Endothelial cell of umbilical vein (primary cell): ENCODE results near the gene RND1. TPM values are rescaled to one million over a fixed set of nuclear protein-coding genes. Genes with fewer than 3 reads are reported as not detected.
"Not testable (repeated sequence)": the region's sequence is repeated elsewhere in the genome, so short reads cannot be mapped to it uniquely, and the experiment has no call there.

Experiments used
- BruUV-seq: library from RNA; stranded (reverse); fragments of 400-500 nt; replicated peaks from 2 replicates; lab custom pipeline; 2021; lab: Mats Ljungman, UMichigan
- CTCF ChIA-PET: fragments of 300-600, 350-600 bp; sonication (Branson Sonifier 250); formaldehyde crosslinking; loops from one replicate; lab custom pipeline; 2021; ENCODE audit warnings: antibody characterized with exemption, inconsistent platforms; lab: Charles Lee
- POLR2A ChIA-PET: fragments of 300-600, 350-600 bp; sonication (Branson Sonifier 250); formaldehyde crosslinking; loops from one replicate; lab custom pipeline; 2021; ENCODE audit warnings: antibody characterized with exemption, inconsistent platforms; lab: Charles Lee
- DNase-seq: peaks from one replicate; pipeline ENCODE4 v3.0.0-alpha.2; 2011; ENCODE audit warnings: low read depth, low spot score
- FAIRE-seq: peaks from 2 replicates; lab custom pipeline; 2011; peaks lifted over from hg19 to GRCh38; lab: Jason Lieb, UNC
- H2AFZ ChIP-seq: 2 replicates; pipeline ENCODE4 v1.6.0; 2012; ENCODE audit warnings: low read depth, low read length, control low read depth, inconsistent platforms
- H3K27ac ChIP-seq: 2 replicates; pipeline ENCODE4 v1.5.1; 2011; ENCODE audit warnings: low read depth, mild to moderate bottlenecking, control low read depth, low read length, moderate library complexity; ENCODE audit not compliant: insufficient read depth
- H3K27me3 ChIP-seq, 2 experiments: 2 replicates each; pipeline versions ENCODE4 v1.6.0 to v1.6.1; 2011; ENCODE audit warnings: low read length in 2 of 2, mixed read lengths in 1 of 2; ENCODE audit not compliant: control insufficient read depth in 2 of 2, insufficient read depth in 2 of 2
- H3K36me3 ChIP-seq, 2 experiments: 2 replicates in 1 of 2; 3 replicates in 1 of 2; pipeline ENCODE4 v1.5.1; 2011; ENCODE audit warnings: low read length in 2 of 2, mild to moderate bottlenecking in 1 of 2, moderate library complexity in 1 of 2; ENCODE audit not compliant: control insufficient read depth in 2 of 2, insufficient read depth in 2 of 2; ENCODE audit errors: extremely low read depth in 1 of 2
- H3K4me1 ChIP-seq: 3 replicates; pipeline ENCODE4 v1.5.1; 2011; ENCODE audit warnings: mild to moderate bottlenecking, low read length; ENCODE audit not compliant: control insufficient read depth, insufficient read depth; ENCODE audit errors: extremely low read depth
- H3K4me2 ChIP-seq: 2 replicates; pipeline ENCODE4 v1.6.1; 2011; ENCODE audit warnings: low read length, control low read depth, mixed read lengths; ENCODE audit not compliant: insufficient read depth
- H3K4me3 ChIP-seq, 3 experiments: fragments of 200-600 bp in 1 of 3; sonication (generic), shearing (Covaris generic) in 1 of 3; replicated peaks in 1 of 3; 2 replicates each; pipeline ENCODE4 v1.5.1; 2011 to 2016; ENCODE audit warnings: control low read depth in 3 of 3, low read length in 3 of 3, mild to moderate bottlenecking in 2 of 3, inconsistent platforms in 1 of 3, low read depth in 1 of 3, moderate library complexity in 1 of 3; ENCODE audit not compliant: insufficient read depth in 1 of 3
- H3K79me2 ChIP-seq: 2 replicates; pipeline ENCODE4 v1.6.0; 2012; ENCODE audit warnings: low read length, inconsistent platforms; ENCODE audit not compliant: control insufficient read depth, insufficient read depth
- H3K9ac ChIP-seq: replicated peaks from 2 replicates; pipeline ENCODE3; 2011; ENCODE audit warnings: low read length, control low read depth; ENCODE audit not compliant: insufficient read depth; ENCODE audit errors: extremely low read depth
- H3K9me1 ChIP-seq: replicated peaks from 3 replicates; pipeline ENCODE4 v1.6.0; 2011; ENCODE audit warnings: mild to moderate bottlenecking, low read length; ENCODE audit not compliant: control insufficient read depth, insufficient read depth; ENCODE audit errors: extremely low read depth
- H3K9me3 ChIP-seq: replicated peaks from 2 replicates; pipeline ENCODE4 v1.5.1; 2012; ENCODE audit warnings: low read length, inconsistent platforms; ENCODE audit not compliant: control insufficient read depth, insufficient read depth
- H4K20me1 ChIP-seq: replicated peaks from 2 replicates; pipeline ENCODE3; 2011; ENCODE audit warnings: mild to moderate bottlenecking, low read length; ENCODE audit not compliant: control insufficient read depth, insufficient read depth; ENCODE audit errors: extremely low read depth
- EZH2 ChIP-seq: IDR thresholded peaks from 2 replicates; pipeline ENCODE4 v1.6.1; 2012; ENCODE audit warnings: borderline replicate concordance, low read depth, mild to moderate bottlenecking, moderate library complexity, low read length, inconsistent platforms; ENCODE audit not compliant: severe bottlenecking
- FOS ChIP-seq: IDR thresholded peaks from 2 replicates; pipeline ENCODE4 v1.6.1; 2011; ENCODE audit warnings: mild to moderate bottlenecking, low read length, moderate library complexity, borderline replicate concordance; ENCODE audit not compliant: insufficient read depth
- GATA2 ChIP-seq: IDR thresholded peaks from 2 replicates; pipeline ENCODE4 v1.7.0; 2011; ENCODE audit warnings: low read depth, mild to moderate bottlenecking, moderate library complexity, mixed read lengths, low read length; ENCODE audit not compliant: insufficient read length, insufficient read depth
- JUN ChIP-seq: IDR thresholded peaks from 2 replicates; pipeline ENCODE4 v1.6.1; 2011; ENCODE audit warnings: borderline replicate concordance, low read depth; ENCODE audit not compliant: insufficient read length, insufficient read depth
- MYC ChIP-seq: IDR thresholded peaks from one replicate; pipeline ENCODE4 v1.6.1; 2011; ENCODE audit warnings: mild to moderate bottlenecking, low read depth, low read length
- POLR2A ChIP-seq: IDR thresholded peaks from 2 replicates; pipeline ENCODE4 v1.6.1; 2012; ENCODE audit warnings: low read depth, mild to moderate bottlenecking, control low read depth, low read length
- POLR2AphosphoS5 ChIP-seq: IDR thresholded peaks from 2 replicates; pipeline ENCODE4 v1.6.1; 2012; ENCODE audit warnings: low read depth, mild to moderate bottlenecking, control low read depth, low read length, moderate library complexity; ENCODE audit not compliant: insufficient read depth
- dilution Hi-C: fragments of 300-500 bp; cut with MboI; formaldehyde crosslinking; loops from one replicate; pipeline ENCODE4 v1.15.0; 2019; ENCODE audit warnings: low sequenced_read_pairs; ENCODE audit not compliant: extremely low pct_ligation_motif_present
- intact Hi-C: fragments of 100-400 bp; cut with micrococcal nuclease; formaldehyde crosslinking; loops from one replicate; pipeline ENCODE4 v1.10.0; 2022
- polyA plus RNA-seq, 4 experiments: library from polyadenylated mRNA; depleted of rRNA in 3 of 4; stranded (reverse) in 3 of 4; unstranded in 1 of 4; fragments of >200 nt; gene quantifications; 2 replicates each; pipeline versions ENCODE4 v1.2.1 to v1.2.3, GENCODE V29; 2011 to 2012; ENCODE audit warnings: missing spikeins in 1 of 4
- total RNA-seq: library from RNA; stranded (reverse); gene quantifications from 2 replicates; pipeline ENCODE4 v1.2.3, GENCODE V29; 2021
- TF ChIP-seq, protein P1 (sequence below): IDR thresholded peaks from 2 replicates; pipeline ENCODE4 v1.6.1; 2011; ENCODE audit not compliant: insufficient read depth, insufficient read length
- TF ChIP-seq, protein P2 (sequence below), 2 donors: IDR thresholded peaks; 1 replicate in 1 of 2; 2 replicates in 1 of 2; pipeline ENCODE4 v1.5.1; 2011; ENCODE audit warnings: low read length in 2 of 2, mild to moderate bottlenecking in 2 of 2, moderate library complexity in 2 of 2, control low read depth in 1 of 2, inconsistent platforms in 1 of 2, low read depth in 1 of 2; ENCODE audit not compliant: insufficient read depth in 1 of 2; ENCODE audit errors: extremely low read depth in 1 of 2

Gene RND1
- total and polyA plus RNA-seq, 2 donors (not counting 3 experiments of a cell fraction or from before 2014, with no cell fraction given), result 4.0 to 9.9 TPM

DNA sequence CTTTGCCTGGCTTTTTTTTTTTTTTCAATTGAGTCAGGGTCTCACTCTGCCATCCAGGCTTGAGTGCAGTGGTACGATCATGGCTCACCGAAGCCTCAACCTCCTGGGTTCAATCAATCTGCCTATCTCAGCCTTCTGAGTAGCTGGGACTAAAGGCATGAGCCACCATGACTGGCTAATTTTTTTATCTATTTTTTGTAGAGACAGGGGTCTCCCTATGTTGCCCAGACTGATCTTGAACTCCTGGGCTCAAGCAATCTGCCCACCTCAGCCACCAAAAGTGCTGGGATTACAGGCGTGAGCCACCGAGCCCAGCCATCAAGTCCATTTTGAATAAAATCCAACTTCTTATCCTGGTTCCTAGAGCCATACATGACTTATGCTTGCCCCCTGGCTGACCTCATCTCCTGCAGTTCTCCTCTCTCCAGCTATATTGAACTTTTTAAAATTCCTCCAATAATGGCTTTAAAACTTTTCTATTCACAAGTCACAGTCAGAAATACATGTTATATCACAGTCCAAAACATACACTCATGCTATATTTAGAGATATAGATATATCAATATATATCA is 10.4 kb upstream of the RND1 start:
- H3K9me3 ChIP-seq, result no peaks in the 10 kb centered on the region
- no peak overlapping the region for H2AFZ ChIP-seq
- POLR2A ChIA-PET, result no interaction called here
- no peaks in the 10 kb centered on the region for H3K4me1 ChIP-seq
- FAIRE-seq (no peak), DNase-seq (no peak)
- H3K4me2 ChIP-seq, result no peak overlapping the region
- H3K27ac ChIP-seq, result no peak overlapping the region
- H3K4me3 ChIP-seq, result no peak overlapping the region
- H3K27me3 ChIP-seq, result no peaks in the 10 kb centered on the region
- dilution Hi-C loops, result no loop called here
- no peak overlapping the region for H3K9ac ChIP-seq
- CTCF ChIA-PET, result interaction anchor here (1.0 to 1.8 kb wide), 3 partner anchors 14 to 112 kb away, joined by 4 to 11 read pairs (median 5); no protein-coding TSS in a partner anchor
- TF ChIP-seq EZH2, result no peak
- TF ChIP-seq GATA2, result no peak
- no peak for TF ChIP-seq FOS
- TF ChIP-seq POLR2A, result no peak
- TF ChIP-seq POLR2AphosphoS5, result no peak
- no peak for TF ChIP-seq JUN
- TF ChIP-seq, protein P1, sequence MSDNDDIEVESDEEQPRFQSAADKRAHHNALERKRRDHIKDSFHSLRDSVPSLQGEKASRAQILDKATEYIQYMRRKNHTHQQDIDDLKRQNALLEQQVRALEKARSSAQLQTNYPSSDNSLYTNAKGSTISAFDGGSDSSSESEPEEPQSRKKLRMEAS, result no peak
- no peak for TF ChIP-seq MYC
- TF ChIP-seq, protein P2, sequence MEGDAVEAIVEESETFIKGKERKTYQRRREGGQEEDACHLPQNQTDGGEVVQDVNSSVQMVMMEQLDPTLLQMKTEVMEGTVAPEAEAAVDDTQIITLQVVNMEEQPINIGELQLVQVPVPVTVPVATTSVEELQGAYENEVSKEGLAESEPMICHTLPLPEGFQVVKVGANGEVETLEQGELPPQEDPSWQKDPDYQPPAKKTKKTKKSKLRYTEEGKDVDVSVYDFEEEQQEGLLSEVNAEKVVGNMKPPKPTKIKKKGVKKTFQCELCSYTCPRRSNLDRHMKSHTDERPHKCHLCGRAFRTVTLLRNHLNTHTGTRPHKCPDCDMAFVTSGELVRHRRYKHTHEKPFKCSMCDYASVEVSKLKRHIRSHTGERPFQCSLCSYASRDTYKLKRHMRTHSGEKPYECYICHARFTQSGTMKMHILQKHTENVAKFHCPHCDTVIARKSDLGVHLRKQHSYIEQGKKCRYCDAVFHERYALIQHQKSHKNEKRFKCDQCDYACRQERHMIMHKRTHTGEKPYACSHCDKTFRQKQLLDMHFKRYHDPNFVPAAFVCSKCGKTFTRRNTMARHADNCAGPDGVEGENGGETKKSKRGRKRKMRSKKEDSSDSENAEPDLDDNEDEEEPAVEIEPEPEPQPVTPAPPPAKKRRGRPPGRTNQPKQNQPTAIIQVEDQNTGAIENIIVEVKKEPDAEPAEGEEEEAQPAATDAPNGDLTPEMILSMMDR (IDR thresholded peaks at IDR 0.05; ENCODE audit: extremely low read depth in 1 of 2, insufficient read depth in 1 of 2, low read depth in 1 of 2, low read length in 2 of 2), result no peak
- no peaks in the 10 kb centered on the region for H3K9me1 ChIP-seq
- no peaks in the 10 kb centered on the region for H3K36me3 ChIP-seq
- no peaks in the 10 kb centered on the region for H4K20me1 ChIP-seq
- intact Hi-C loops, result no loop called here
- no peaks in the 10 kb centered on the region for H3K79me2 ChIP-seq
- no TSS peak for BruUV-seq

DNA sequence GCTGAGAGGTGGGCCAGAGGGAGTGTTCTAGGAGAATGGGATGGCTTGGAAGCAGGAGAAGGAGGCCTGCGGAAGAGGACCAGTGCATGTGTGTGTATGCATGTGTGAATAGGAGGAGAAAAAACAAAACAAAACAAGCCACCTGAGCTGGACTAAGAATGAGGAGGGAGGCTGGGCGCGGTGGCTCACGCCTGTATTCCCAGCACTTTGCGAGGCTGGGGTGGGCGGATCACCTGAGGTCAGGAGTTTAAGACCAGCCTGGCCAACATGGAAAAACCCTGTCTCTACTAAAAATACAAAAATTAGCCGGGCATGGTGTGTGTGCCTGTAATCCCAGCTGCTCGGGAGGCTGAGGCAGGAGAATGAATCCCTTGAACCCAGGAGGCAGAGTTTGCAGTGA is 7.9 kb upstream of the RND1 start:
- H3K79me2 ChIP-seq, DNase-seq, H3K9ac ChIP-seq, H3K9me1 ChIP-seq, H3K9me3 ChIP-seq, H3K4me1 ChIP-seq, FAIRE-seq, BruUV-seq, dilution Hi-C loops, H3K4me2 ChIP-seq, H3K36me3 ChIP-seq, H3K27me3 ChIP-seq, H3K27ac ChIP-seq, intact Hi-C loops, H4K20me1 ChIP-seq, H3K4me3 ChIP-seq, H2AFZ ChIP-seq: not testable (repeated sequence)
- ChIA-PET POLR2A (interaction anchor here (0.6 kb wide), 1 partner anchor 14 kb away, joined by 3 read pairs; no protein-coding TSS in a partner anchor), CTCF (interaction anchor here (0.6 to 3.7 kb wide), 4 partner anchors 9 to 21 kb away, joined by 3 to 30 read pairs (median 14); no protein-coding TSS in a partner anchor)
